ENCODE data around the gene VAV3. TPM values are rescaled to one million over a fixed set of nuclear protein-coding genes. Genes with fewer than 3 reads are reported as not detected.

VAV3 gene
- polyA plus RNA-seq, 3 donors = 5.4 to 9.2 (median 9.0) TPM

DNA sequence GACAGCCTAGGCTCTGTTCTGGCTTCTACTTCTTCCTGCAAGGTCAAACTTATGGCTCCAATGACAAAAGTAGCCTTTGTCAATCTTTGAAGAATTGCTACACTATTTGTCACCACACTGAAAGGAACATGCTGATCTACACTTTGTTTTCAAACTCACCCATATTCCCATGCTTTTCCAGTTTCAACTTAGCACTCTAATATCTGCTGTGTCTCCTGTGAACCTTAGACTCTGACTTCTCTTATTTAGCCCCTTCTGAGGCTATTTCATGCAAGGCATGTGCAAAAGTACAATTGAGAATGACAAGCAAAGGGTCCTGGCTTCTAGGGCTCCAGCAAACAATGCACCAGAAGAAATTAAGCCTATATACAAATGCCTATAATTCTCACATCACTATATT lies 374.9 kb downstream of the VAV3 start:
- Mint-ChIP-seq H3K9me3 (peaks cover 0 to 4% (median 0%) of the 10 kb centered on the region in 7 donors), H3K4me1 (peaks cover 25% of the 10 kb centered on the region), H3K36me3 (peaks cover 24 to 41% of the 10 kb centered on the region in 2 donors), H3K27me3 (ENCODE audit: low read depth in 3 of 3) (peaks cover 0 to 1% (median 0%) of the 10 kb centered on the region in 3 donors), H3K4me3 (no peak overlapping the region), H3K27ac (peak overlapping the region in 1 of 7 donors; percentile 45)
- TF ChIP-seq, protein P1, sequence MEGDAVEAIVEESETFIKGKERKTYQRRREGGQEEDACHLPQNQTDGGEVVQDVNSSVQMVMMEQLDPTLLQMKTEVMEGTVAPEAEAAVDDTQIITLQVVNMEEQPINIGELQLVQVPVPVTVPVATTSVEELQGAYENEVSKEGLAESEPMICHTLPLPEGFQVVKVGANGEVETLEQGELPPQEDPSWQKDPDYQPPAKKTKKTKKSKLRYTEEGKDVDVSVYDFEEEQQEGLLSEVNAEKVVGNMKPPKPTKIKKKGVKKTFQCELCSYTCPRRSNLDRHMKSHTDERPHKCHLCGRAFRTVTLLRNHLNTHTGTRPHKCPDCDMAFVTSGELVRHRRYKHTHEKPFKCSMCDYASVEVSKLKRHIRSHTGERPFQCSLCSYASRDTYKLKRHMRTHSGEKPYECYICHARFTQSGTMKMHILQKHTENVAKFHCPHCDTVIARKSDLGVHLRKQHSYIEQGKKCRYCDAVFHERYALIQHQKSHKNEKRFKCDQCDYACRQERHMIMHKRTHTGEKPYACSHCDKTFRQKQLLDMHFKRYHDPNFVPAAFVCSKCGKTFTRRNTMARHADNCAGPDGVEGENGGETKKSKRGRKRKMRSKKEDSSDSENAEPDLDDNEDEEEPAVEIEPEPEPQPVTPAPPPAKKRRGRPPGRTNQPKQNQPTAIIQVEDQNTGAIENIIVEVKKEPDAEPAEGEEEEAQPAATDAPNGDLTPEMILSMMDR (IDR thresholded peaks at IDR 0.05) = no peak
- Histone ChIP-seq H3K36me3 (replicated peaks in 1 of 2; ENCODE audit: control insufficient read depth in 1 of 2, insufficient read depth in 2 of 2, low read length in 2 of 2) (peaks cover 4 to 27% of the 10 kb centered on the region in 2 donors), H3K9ac (ENCODE audit: insufficient read depth, low read length, poor library complexity, severe bottlenecking) (no peak overlapping the region), H3K4me2 (replicated peaks; ENCODE audit: extremely low read depth, low read length, poor library complexity, severe bottlenecking) (no peak overlapping the region), H3K4me1 (ENCODE audit: control insufficient read depth in 1 of 2, insufficient read depth in 2 of 2, low read length in 2 of 2) (peaks cover 10 to 21% of the 10 kb centered on the region in 2 donors), H3K27ac (ENCODE audit: low read depth in 1 of 2, low read length in 2 of 2) (no peak overlapping the region), H4K20me1 (ENCODE audit: insufficient read depth, low read length) (no peaks in the 10 kb centered on the region), H3K27me3 (ENCODE audit: control insufficient read depth in 2 of 2, insufficient read depth in 2 of 2, low read length in 2 of 2) (no peaks in the 10 kb centered on the region), H2AFZ (ENCODE audit: insufficient read depth, low read depth, low read length, poor library complexity, severe bottlenecking) (no peak overlapping the region), H3K79me2 (ENCODE audit: insufficient read depth, low read length) (no peaks in the 10 kb centered on the region), H3K9me3 (replicated peaks in 1 of 2; ENCODE audit: control insufficient read depth in 1 of 2, insufficient read depth in 1 of 2, low read length in 2 of 2) (no peaks in the 10 kb centered on the region), H3K4me3 (replicated peaks in 1 of 3; ENCODE audit: low read depth in 2 of 3, low read length in 3 of 3) (no peak overlapping the region)
- no peak for DNase-seq
- intact Hi-C loops (cut with micrococcal nuclease) = no loop called here

DNA sequence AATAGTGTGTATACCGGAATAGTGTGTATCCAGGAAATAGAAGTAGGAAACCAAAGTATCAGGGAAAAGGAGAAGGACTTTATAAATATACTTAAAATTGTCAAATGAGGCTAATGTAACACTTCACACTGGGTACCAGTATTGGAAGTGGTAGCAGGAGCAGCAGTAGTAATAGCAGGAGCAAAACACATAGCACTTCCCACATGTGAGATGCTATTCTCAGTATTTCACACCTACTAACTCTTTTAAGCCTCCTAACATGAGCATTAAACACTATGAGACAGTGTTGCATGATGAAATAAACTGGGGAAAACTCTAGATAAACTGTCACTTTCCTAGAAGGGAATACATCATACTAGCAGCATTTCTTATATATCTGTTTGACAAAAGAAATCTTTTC lies 376.7 kb downstream of the VAV3 start:
- H3K36me3 Mint-ChIP-seq = peaks cover 22 to 33% of the 10 kb centered on the region in 2 donors
- H3K4me1 Mint-ChIP-seq = peaks cover 15% of the 10 kb centered on the region
- no CpG with 5 or more reads among the region's 1 CpG for WGBS (ENCODE audit: insufficient coverage)
- no peak for DNase-seq
- peaks cover 2 to 26% of the 10 kb centered on the region in 2 donors for H3K36me3 ChIP-seq (replicated peaks in 1 of 2; ENCODE audit: control insufficient read depth in 1 of 2, insufficient read depth in 2 of 2, low read length in 2 of 2)
- H3K9me3 Mint-ChIP-seq = peaks cover 0 to 4% (median 0%) of the 10 kb centered on the region in 7 donors
- no peaks in the 10 kb centered on the region for H4K20me1 ChIP-seq (ENCODE audit: insufficient read depth, low read length)
- no peak overlapping the region for H3K4me2 ChIP-seq (replicated peaks; ENCODE audit: extremely low read depth, low read length, poor library complexity, severe bottlenecking)
- no peak overlapping the region for H3K27ac ChIP-seq (ENCODE audit: low read depth in 1 of 2, low read length in 2 of 2)
- TF ChIP-seq, protein P1 (IDR thresholded peaks at IDR 0.05) = no peak
- H3K27ac Mint-ChIP-seq = no peak overlapping the region
- H3K9ac ChIP-seq (ENCODE audit: insufficient read depth, low read length, poor library complexity, severe bottlenecking) = no peak overlapping the region
- H2AFZ ChIP-seq (ENCODE audit: insufficient read depth, low read depth, low read length, poor library complexity, severe bottlenecking) = no peak overlapping the region
- peaks cover 5 to 12% of the 10 kb centered on the region in 2 donors for H3K4me1 ChIP-seq (ENCODE audit: control insufficient read depth in 1 of 2, insufficient read depth in 2 of 2, low read length in 2 of 2)
- intact Hi-C loops (cut with micrococcal nuclease) = no loop called here
- no peaks in the 10 kb centered on the region for H3K79me2 ChIP-seq (ENCODE audit: insufficient read depth, low read length)
- no peak overlapping the region for H3K4me3 Mint-ChIP-seq
- peaks cover 0 to 1% (median 0%) of the 10 kb centered on the region in 3 donors for H3K27me3 Mint-ChIP-seq (ENCODE audit: low read depth in 3 of 3)
- H3K9me3 ChIP-seq (replicated peaks in 1 of 2; ENCODE audit: control insufficient read depth in 1 of 2, insufficient read depth in 1 of 2, low read length in 2 of 2) = no peaks in the 10 kb centered on the region
- H3K4me3 ChIP-seq (replicated peaks in 1 of 3; ENCODE audit: low read depth in 2 of 3, low read length in 3 of 3) = no peak overlapping the region
- no peaks in the 10 kb centered on the region for H3K27me3 ChIP-seq (ENCODE audit: control insufficient read depth in 2 of 2, insufficient read depth in 2 of 2, low read length in 2 of 2)

Measured in CD14-positive monocyte (primary cell).